ENCODE measurements around the gene APEX1. TPM values are rescaled to one million over a fixed set of nuclear protein-coding genes. Genes with fewer than 3 reads are reported as not detected.

Gene APEX1
- total RNA-seq, 2 donors from 2014 or later, result 86.7 to 101 TPM

DNA sequence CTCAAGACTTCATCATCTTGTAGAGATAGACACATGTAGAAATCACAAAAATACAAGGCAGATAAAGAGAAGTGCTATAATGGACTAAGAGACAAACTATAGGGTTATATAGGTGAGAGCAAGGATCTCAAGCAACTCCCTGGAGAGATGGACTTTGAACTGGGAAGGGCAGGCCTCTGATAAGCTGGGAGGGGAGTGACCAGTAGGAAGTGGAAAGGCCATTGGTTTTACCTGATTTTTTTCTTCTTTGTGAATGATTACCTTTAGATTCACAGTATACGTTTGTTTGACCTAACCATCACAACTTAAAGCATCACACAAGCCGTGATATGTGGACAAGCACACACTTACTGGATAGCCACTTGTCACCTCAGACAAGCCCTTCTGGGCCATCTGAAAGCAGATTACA, 36.5 kb upstream of the APEX1 start:
- Histone ChIP-seq H3K36me3 (replicated peaks in 1 of 2; ENCODE audit: insufficient read depth in 1 of 2, low read depth in 2 of 2) (no peaks in the 10 kb centered on the region), H3K27ac (peak overlapping the region in 1 of 4 donors; percentile 29), H3K4me3 (no peak overlapping the region), H3K4me1 (peaks cover 32% of the 10 kb centered on the region), H3K9me3 (no peaks in the 10 kb centered on the region), H3K27me3 (no peaks in the 10 kb centered on the region)
- TF ChIP-seq, protein P1, sequence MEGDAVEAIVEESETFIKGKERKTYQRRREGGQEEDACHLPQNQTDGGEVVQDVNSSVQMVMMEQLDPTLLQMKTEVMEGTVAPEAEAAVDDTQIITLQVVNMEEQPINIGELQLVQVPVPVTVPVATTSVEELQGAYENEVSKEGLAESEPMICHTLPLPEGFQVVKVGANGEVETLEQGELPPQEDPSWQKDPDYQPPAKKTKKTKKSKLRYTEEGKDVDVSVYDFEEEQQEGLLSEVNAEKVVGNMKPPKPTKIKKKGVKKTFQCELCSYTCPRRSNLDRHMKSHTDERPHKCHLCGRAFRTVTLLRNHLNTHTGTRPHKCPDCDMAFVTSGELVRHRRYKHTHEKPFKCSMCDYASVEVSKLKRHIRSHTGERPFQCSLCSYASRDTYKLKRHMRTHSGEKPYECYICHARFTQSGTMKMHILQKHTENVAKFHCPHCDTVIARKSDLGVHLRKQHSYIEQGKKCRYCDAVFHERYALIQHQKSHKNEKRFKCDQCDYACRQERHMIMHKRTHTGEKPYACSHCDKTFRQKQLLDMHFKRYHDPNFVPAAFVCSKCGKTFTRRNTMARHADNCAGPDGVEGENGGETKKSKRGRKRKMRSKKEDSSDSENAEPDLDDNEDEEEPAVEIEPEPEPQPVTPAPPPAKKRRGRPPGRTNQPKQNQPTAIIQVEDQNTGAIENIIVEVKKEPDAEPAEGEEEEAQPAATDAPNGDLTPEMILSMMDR (IDR thresholded peaks at IDR 0.05), result no peak
- WGBS, 2 donors, result 18 to 27% methylated on average over 2 of the region's 2 CpGs
- DNase-seq (peak in 3 of 4 donors; percentile 19 to 41 (median 19)), ATAC-seq (peak; percentile 51)
- intact Hi-C loops (cut with DNase I), result no loop called here

DNA sequence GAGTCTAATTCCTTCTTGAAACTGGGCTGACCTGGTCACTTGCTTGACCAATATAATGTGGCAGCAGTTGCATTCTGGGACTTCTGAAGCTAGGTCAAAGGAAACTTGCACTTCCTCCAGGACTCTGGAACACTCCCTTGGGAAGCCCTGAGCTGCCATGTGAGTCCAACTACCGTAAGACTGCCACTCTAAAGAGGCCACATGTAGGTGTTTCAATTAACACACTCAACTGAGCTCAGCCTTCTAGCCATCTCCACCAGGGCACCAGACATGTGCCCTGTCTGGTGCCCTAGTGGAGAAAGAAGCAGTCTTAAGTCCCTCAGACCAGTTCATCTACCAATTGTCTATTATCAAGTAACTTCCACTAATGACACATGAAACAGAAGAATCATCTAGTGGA, 35.6 kb upstream of the APEX1 start:
- Histone ChIP-seq H3K27me3 (no peaks in the 10 kb centered on the region), H3K9me3 (no peaks in the 10 kb centered on the region), H3K4me1 (peaks cover 26% of the 10 kb centered on the region), H3K27ac (no peak overlapping the region), H3K4me3 (no peak overlapping the region), H3K36me3 (replicated peaks in 1 of 2; ENCODE audit: insufficient read depth in 1 of 2, low read depth in 2 of 2) (no peaks in the 10 kb centered on the region)
- WGBS, 2 donors, result 83 to 87% methylated on average over 1 of the region's 1 CpG
- TF ChIP-seq POLR2A (IDR thresholded peaks at IDR 0.05), result no peak
- TF ChIP-seq, protein P1 (IDR thresholded peaks at IDR 0.05), result no peak
- DNase-seq, result no peak
- no peak for ATAC-seq
- intact Hi-C loops (cut with DNase I), result no loop called here

DNA sequence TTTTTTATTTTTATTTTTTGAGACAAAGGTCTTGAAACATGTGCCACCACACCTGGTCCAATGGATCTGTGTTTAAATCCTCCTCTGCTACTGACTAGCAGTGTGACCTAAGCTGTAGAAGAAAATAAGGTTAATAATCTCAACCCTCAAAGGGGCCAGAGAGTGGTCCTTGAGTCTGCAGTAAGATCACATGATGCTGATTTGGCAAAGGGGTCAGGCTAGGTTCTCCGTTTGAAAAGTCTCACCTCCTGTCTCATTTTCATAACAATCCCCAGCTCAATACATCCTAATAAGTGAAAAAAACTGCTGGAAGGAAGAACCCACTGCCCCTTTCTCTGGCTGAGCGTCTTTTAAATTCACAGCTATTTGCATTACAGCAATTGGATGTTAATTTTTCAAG, 33.8 kb upstream of the APEX1 start:
- ATAC-seq (no peak), DNase-seq (no peak)
- H3K36me3 ChIP-seq (replicated peaks in 1 of 2; ENCODE audit: insufficient read depth in 1 of 2, low read depth in 2 of 2), result no peaks in the 10 kb centered on the region
- TF ChIP-seq, protein P1 (IDR thresholded peaks at IDR 0.05), result no peak
- no peak for TF ChIP-seq POLR2A (IDR thresholded peaks at IDR 0.05)
- 49 to 55% methylated on average over 2 of the region's 2 CpGs for WGBS, 2 donors
- no peak overlapping the region for H3K27ac ChIP-seq
- H3K4me3 ChIP-seq, result no peak overlapping the region
- peaks cover 23% of the 10 kb centered on the region for H3K4me1 ChIP-seq
- no peaks in the 10 kb centered on the region for H3K9me3 ChIP-seq
- intact Hi-C loops (cut with DNase I), result no loop called here
- no peaks in the 10 kb centered on the region for H3K27me3 ChIP-seq

DNA sequence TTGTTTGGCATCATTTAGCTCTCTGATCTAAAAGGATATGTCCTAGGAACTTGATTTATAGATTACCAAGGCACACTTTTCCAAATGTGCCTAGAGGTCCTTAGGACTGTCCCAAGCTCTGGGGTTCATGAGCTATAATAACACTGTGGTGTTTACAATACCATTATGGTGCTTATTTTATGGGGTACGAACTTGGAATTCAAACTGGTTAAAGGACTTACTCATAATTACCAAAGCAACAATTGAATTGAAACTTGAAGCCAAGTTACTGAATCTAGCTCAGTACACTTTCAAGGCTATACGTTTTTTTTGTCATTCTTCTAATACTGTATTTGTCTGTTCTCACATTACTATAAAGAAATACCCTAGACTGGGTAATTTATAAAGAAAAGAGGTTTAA, 32.1 kb upstream of the APEX1 start:
- peaks cover 12% of the 10 kb centered on the region for H3K4me1 ChIP-seq
- H3K9me3 ChIP-seq, result no peaks in the 10 kb centered on the region
- no peak overlapping the region for H3K27ac ChIP-seq
- WGBS, 2 donors, result 27 to 35% methylated on average over 2 of the region's 2 CpGs
- no peaks in the 10 kb centered on the region for H3K27me3 ChIP-seq
- no peak overlapping the region for H3K4me3 ChIP-seq
- no peak for DNase-seq
- H3K36me3 ChIP-seq (replicated peaks in 1 of 2; ENCODE audit: insufficient read depth in 1 of 2, low read depth in 2 of 2), result no peaks in the 10 kb centered on the region
- no peak for ATAC-seq
- TF ChIP-seq, protein P1 (IDR thresholded peaks at IDR 0.05), result no peak
- TF ChIP-seq POLR2A (IDR thresholded peaks at IDR 0.05), result no peak
- intact Hi-C loops (cut with DNase I), result no loop called here

DNA sequence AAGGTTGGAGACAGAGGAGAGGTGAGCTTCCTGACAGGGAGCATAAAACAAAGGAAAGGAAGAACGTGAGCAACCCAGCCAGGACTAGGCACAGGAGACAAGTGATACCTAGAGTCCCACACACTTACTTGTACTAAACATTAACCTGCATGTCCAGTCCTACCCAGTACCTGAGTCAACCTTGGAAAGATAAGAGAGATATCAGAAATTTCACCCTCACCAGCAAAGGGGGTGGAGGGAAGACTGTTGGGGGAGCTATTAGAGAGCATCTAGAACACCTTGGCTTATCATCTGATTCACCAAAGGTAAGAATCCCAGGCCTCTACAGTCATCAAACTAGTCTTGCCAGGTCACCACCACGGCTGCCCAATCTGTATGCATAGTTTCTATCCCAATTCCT, 30.2 kb upstream of the APEX1 start:
- H3K4me3 ChIP-seq, result no peak overlapping the region
- H3K9me3 ChIP-seq, result no peaks in the 10 kb centered on the region
- H3K36me3 ChIP-seq (replicated peaks in 1 of 2; ENCODE audit: insufficient read depth in 1 of 2, low read depth in 2 of 2), result no peaks in the 10 kb centered on the region
- no peak for ATAC-seq
- DNase-seq, result no peak
- intact Hi-C loops (cut with DNase I), result no loop called here
- no peaks in the 10 kb centered on the region for H3K27me3 ChIP-seq
- no peaks in the 10 kb centered on the region for H3K4me1 ChIP-seq
- no peak overlapping the region for H3K27ac ChIP-seq
- TF ChIP-seq, protein P1 (IDR thresholded peaks at IDR 0.05), result no peak
- no peak for TF ChIP-seq POLR2A (IDR thresholded peaks at IDR 0.05)
- WGBS, 2 donors, result 17 to 19% methylated on average over 2 of the region's 2 CpGs
